ENCODE results near the gene LMAN1L.

The LMAN1L gene

GRCh38 chr15:74769463-74770025, 43.1 kb upstream of the LMAN1L start:
- Mint-ChIP-seq H3K36me3 (ENCODE audit: low read depth) (no peaks in the 10 kb centered on the region), H3K9me3 (no peaks in the 10 kb centered on the region), H3K4me3 (no peak overlapping the region), H3K27ac (no peak overlapping the region), H3K27me3 (ENCODE audit: low read depth) (peaks cover 14% of the 10 kb centered on the region), H3K4me1 (peaks cover 7% of the 10 kb centered on the region)
- no peak for TF ChIP-seq CTCF (IDR thresholded peaks at IDR 0.05; ENCODE audit: unreplicated experiment in 3 of 3)

GRCh38 chr15:74770211-74770903, 42.3 kb upstream of the LMAN1L start:
- no peaks in the 10 kb centered on the region for H3K9me3 Mint-ChIP-seq
- no peak overlapping the region for H3K27ac Mint-ChIP-seq
- no peak overlapping the region for H3K4me3 Mint-ChIP-seq
- H3K4me1 Mint-ChIP-seq = peaks cover 6% of the 10 kb centered on the region
- peaks cover 13% of the 10 kb centered on the region for H3K27me3 Mint-ChIP-seq (ENCODE audit: low read depth)
- TF ChIP-seq CTCF (IDR thresholded peaks at IDR 0.05; ENCODE audit: unreplicated experiment in 3 of 3) = no peak
- no peaks in the 10 kb centered on the region for H3K36me3 Mint-ChIP-seq (ENCODE audit: low read depth)

- Mint-ChIP-seq H3K27me3 (ENCODE audit: low read depth) (peaks cover 10% of the 10 kb centered on the region), H3K36me3 (ENCODE audit: low read depth) (no peaks in the 10 kb centered on the region), H3K4me3 (no peak overlapping the region), H3K4me1 (peaks cover 21% of the 10 kb centered on the region), H3K27ac (peak overlapping the region in 1 of 3 experiments; percentile 48), H3K9me3 (no peaks in the 10 kb centered on the region)
- TF ChIP-seq CTCF (IDR thresholded peaks at IDR 0.05; ENCODE audit: unreplicated experiment in 3 of 3) = no peak
Measured at GRCh38 chr15:74773329-74773728, 39.3 kb upstream of the LMAN1L start.

GRCh38 chr15:74773731-74774252, 38.8 kb upstream of the LMAN1L start:
- H3K4me3 Mint-ChIP-seq = no peak overlapping the region
- TF ChIP-seq CTCF (IDR thresholded peaks at IDR 0.05; ENCODE audit: unreplicated experiment in 3 of 3) = no peak
- H3K27ac Mint-ChIP-seq = peak overlapping the region in 1 of 3 experiments; percentile 48
- H3K9me3 Mint-ChIP-seq = no peaks in the 10 kb centered on the region
- H3K27me3 Mint-ChIP-seq (ENCODE audit: low read depth) = peaks cover 6% of the 10 kb centered on the region
- peaks cover 23% of the 10 kb centered on the region for H3K4me1 Mint-ChIP-seq
- no peaks in the 10 kb centered on the region for H3K36me3 Mint-ChIP-seq (ENCODE audit: low read depth)

- Mint-ChIP-seq H3K36me3 (ENCODE audit: low read depth) (no peaks in the 10 kb centered on the region), H3K9me3 (no peaks in the 10 kb centered on the region), H3K4me1 (peaks cover 31% of the 10 kb centered on the region), H3K27me3 (ENCODE audit: low read depth) (peaks cover 5% of the 10 kb centered on the region), H3K4me3 (no peak overlapping the region), H3K27ac (no peak overlapping the region)
- TF ChIP-seq CTCF (IDR thresholded peaks at IDR 0.05; ENCODE audit: unreplicated experiment in 3 of 3) = no peak
Measured at GRCh38 chr15:74775132-74775562, 37.5 kb upstream of the LMAN1L start.
